Prostate gland (tissue), 2 donors: ENCODE measurements around the gene SUSD2. TPM values are rescaled to one million over a fixed set of nuclear protein-coding genes. Genes with fewer than 3 reads are reported as not detected.

Source experiments
- DNase-seq: peaks from one replicate; pipeline ENCODE4 v3.0.0-alpha.2; 2019; ENCODE audit warnings: low spot score
- H3K27ac ChIP-seq, 2 donors: fragments of 200-600 bp; sonication (generic); 2 replicates each; pipeline ENCODE4 v1.5.1; 2017 to 2019
- H3K27me3 ChIP-seq: fragments of 200-600 bp; sonication (generic); replicated peaks from 2 replicates; pipeline ENCODE4 v1.5.1; 2019; ENCODE audit not compliant: insufficient read depth
- H3K36me3 ChIP-seq, 2 donors: fragments of 200-600 bp; sonication (generic); 1 replicate in 1 of 2; 2 replicates in 1 of 2; pipeline versions ENCODE4 v1.5.1 to v1.8.1; 2017 to 2019
- H3K4me1 ChIP-seq: fragments of 200-600 bp; sonication (generic); replicated peaks from 2 replicates; pipeline ENCODE4 v1.5.1; 2019
- H3K4me3 ChIP-seq, 2 donors: fragments of 200-600 bp; sonication (generic); 2 replicates each; pipeline ENCODE4 v1.5.1; 2017 to 2019
- H3K9me3 ChIP-seq: fragments of 200-600 bp; sonication (generic); 2 replicates; pipeline ENCODE4 v1.5.1; 2017
- POLR2A ChIP-seq: fragments of 450-650 bp; IDR thresholded peaks from one replicate; pipeline ENCODE4 v1.6.1; 2016; ENCODE audit warnings: antibody characterized with exemption, mild to moderate bottlenecking
- POLR2AphosphoS5 ChIP-seq: sonication (generic); formaldehyde crosslinking; IDR thresholded peaks from one replicate; pipeline ENCODE4 v1.6.1; 2017; ENCODE audit warnings: antibody characterized with exemption
- WGBS: methylation state at CpG from one replicate; pipeline ENCODE4 v1.1.5; 2018; 5-methylcytosine and 5-hydroxymethylcytosine counted together
- intact Hi-C: fragments of 100-400 bp; cut with DNase I; formaldehyde crosslinking; loops from one replicate; pipeline ENCODE4 v1.14.2; 2022
- total RNA-seq, 2 donors: library from RNA; depleted of rRNA; stranded (reverse); fragments of >200 nt; gene quantifications; one replicate each; pipeline ENCODE4 v1.1.0, GENCODE V29; 2016
- TF ChIP-seq, protein P1 (sequence below), 4 experiments: fragments of 200-600 bp in 2 of 4; fragments of 450-650 bp in 2 of 4; sonication (generic) in 2 of 4; IDR thresholded peaks; 1 replicate in 3 of 4; 2 replicates in 1 of 4; pipeline ENCODE4 v1.5.1; 2016 to 2019; ENCODE audit warnings: antibody characterized with exemption in 4 of 4, mild to moderate bottlenecking in 2 of 4, moderate library complexity in 2 of 4

The SUSD2 gene
- total RNA-seq, 2 donors from 2014 or later, result 7.8 to 9.3 TPM

DNA sequence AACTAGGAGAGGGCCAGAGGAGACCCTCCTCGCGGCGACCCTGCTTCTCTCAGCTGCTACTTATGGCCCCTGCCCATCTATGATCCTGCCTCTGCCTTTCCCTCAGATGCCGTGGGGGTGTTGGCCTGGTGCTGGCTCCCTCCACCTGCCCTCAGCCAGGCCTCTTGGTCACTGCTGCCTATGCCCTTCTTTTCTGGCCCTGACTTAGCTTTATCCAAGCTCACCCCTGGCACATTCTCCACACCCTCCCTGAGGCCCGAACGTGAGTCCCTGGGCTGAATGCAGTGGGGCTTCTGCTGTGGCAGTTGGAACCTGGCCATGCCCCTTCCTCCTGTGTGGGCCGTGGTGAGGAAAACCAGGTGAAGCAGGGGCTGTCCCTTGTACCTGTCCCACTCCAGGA, 19.8 kb upstream of the SUSD2 start:
- Histone ChIP-seq H3K36me3 (peaks cover under 1 to 5% of the 10 kb centered on the region in 2 donors), H3K27me3 (no peaks in the 10 kb centered on the region), H3K27ac (no peak overlapping the region), H3K4me3 (no peak overlapping the region), H3K4me1 (peaks cover 5% of the 10 kb centered on the region), H3K9me3 (no peaks in the 10 kb centered on the region)
- 90% methylated on average over 7 of the region's 7 CpGs for WGBS
- TF ChIP-seq POLR2AphosphoS5 (no peak), POLR2A (no peak)
- intact Hi-C loops, result loop anchor here (10.0 kb wide), 1 partner anchor 207 kb away; no protein-coding TSS in a partner anchor
- no peak for DNase-seq

DNA sequence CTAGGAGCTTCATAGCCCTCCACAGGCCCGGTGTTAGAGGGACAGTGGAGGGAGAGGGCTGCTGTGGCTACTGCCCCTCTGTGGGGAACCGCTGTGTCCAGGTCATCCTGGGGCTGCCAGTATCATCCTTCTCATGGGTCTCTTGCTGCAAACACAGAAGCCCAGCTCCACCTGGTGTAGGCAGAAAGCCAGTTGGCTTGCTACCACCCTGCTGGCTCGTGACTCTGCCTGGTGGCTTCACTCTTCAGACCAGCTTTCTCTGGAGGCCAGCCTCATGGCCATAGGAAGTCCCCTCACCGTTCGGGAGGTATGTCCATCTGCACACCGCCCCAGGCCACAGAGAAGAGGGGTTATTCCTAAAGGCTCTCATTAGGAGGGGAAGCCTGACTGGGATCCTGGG, 19.4 kb upstream of the SUSD2 start:
- TF ChIP-seq, protein P1, sequence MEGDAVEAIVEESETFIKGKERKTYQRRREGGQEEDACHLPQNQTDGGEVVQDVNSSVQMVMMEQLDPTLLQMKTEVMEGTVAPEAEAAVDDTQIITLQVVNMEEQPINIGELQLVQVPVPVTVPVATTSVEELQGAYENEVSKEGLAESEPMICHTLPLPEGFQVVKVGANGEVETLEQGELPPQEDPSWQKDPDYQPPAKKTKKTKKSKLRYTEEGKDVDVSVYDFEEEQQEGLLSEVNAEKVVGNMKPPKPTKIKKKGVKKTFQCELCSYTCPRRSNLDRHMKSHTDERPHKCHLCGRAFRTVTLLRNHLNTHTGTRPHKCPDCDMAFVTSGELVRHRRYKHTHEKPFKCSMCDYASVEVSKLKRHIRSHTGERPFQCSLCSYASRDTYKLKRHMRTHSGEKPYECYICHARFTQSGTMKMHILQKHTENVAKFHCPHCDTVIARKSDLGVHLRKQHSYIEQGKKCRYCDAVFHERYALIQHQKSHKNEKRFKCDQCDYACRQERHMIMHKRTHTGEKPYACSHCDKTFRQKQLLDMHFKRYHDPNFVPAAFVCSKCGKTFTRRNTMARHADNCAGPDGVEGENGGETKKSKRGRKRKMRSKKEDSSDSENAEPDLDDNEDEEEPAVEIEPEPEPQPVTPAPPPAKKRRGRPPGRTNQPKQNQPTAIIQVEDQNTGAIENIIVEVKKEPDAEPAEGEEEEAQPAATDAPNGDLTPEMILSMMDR (IDR thresholded peaks at IDR 0.05), result no peak
- no peak for TF ChIP-seq POLR2A
- TF ChIP-seq POLR2AphosphoS5, result peak; percentile 50
- Histone ChIP-seq H3K36me3 (peaks cover 5% of the 10 kb centered on the region in 2 donors), H3K4me3 (no peak overlapping the region), H3K4me1 (peaks cover 5% of the 10 kb centered on the region), H3K9me3 (no peaks in the 10 kb centered on the region), H3K27me3 (no peaks in the 10 kb centered on the region), H3K27ac (no peak overlapping the region)
- 44% methylated on average over 4 of the region's 6 CpGs for WGBS
- DNase-seq, result peak; percentile 70
- intact Hi-C loops, result loop anchor here (10.0 kb wide), 1 partner anchor 207 kb away; no protein-coding TSS in a partner anchor

- WGBS, result 45% methylated on average over 5 of the region's 6 CpGs
- no peak overlapping the region for H3K27ac ChIP-seq
- no peaks in the 10 kb centered on the region for H3K9me3 ChIP-seq
- no peak overlapping the region for H3K4me3 ChIP-seq
- TF ChIP-seq POLR2AphosphoS5 (no peak), POLR2A (no peak)
- TF ChIP-seq, protein P1 (IDR thresholded peaks at IDR 0.05), result no peak
- H3K36me3 ChIP-seq, result peaks cover 8 to 10% of the 10 kb centered on the region in 2 donors
- peaks cover under 1% of the 10 kb centered on the region for H3K4me1 ChIP-seq
- intact Hi-C loops, result loop anchor here (10.0 kb wide), 1 partner anchor 208 kb away; no protein-coding TSS in a partner anchor
- no peak for DNase-seq
- no peaks in the 10 kb centered on the region for H3K27me3 ChIP-seq
Measured at GRCh38 chr22:24162436-24162835, 18.9 kb upstream of the SUSD2 start.

GRCh38 chr22:24164243-24164642, 17.0 kb upstream of the SUSD2 start:
- intact Hi-C loops, result loop anchor here (10.0 kb wide), 1 partner anchor 209 kb away; no protein-coding TSS in a partner anchor

DNA sequence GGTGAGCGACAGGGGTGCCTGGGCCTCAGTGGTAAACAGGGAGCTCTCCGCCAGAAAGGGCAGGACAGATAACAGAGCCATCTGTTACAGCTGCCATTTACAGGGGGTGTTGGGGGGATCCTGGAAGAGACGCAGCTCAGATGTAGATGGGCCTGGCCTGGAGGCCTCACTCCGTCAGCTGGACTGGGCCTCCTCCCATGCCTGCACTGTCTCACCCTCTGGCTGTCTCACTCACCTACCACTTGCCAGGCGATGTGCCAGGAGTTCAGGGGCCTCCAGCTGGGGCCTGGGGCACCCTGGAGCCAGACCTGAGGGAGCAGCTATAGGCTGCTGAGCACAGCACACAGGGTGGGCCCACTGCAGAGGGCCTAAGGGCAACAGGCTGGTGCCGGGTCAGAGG, 16.3 kb upstream of the SUSD2 start:
- 89% methylated on average over 6 of the region's 6 CpGs for WGBS
- Histone ChIP-seq H3K27ac (no peak overlapping the region), H3K36me3 (peaks cover 8 to 19% of the 10 kb centered on the region in 2 donors), H3K9me3 (no peaks in the 10 kb centered on the region), H3K27me3 (no peaks in the 10 kb centered on the region), H3K4me1 (no peaks in the 10 kb centered on the region), H3K4me3 (no peak overlapping the region)
- TF ChIP-seq POLR2A (no peak), POLR2AphosphoS5 (no peak)
- TF ChIP-seq, protein P1 (IDR thresholded peaks at IDR 0.05), result no peak
- intact Hi-C loops, result loop anchor here (10.0 kb wide), 1 partner anchor 210 kb away; no protein-coding TSS in a partner anchor
- DNase-seq, result no peak

More at GRCh38 chr22:24164243-24164642, 17.0 kb upstream of the SUSD2 start:
- Histone ChIP-seq H3K4me1 (no peaks in the 10 kb centered on the region), H3K27me3 (no peaks in the 10 kb centered on the region), H3K4me3 (no peak overlapping the region), H3K9me3 (no peaks in the 10 kb centered on the region), H3K36me3 (peaks cover 8 to 19% of the 10 kb centered on the region in 2 donors), H3K27ac (no peak overlapping the region)
- TF ChIP-seq, protein P1 (IDR thresholded peaks at IDR 0.05), result no peak
- 78% methylated on average over 10 of the region's 10 CpGs for WGBS
- DNase-seq, result no peak
